ENCODE measurements around the gene ATG14.
"Not testable (repeated sequence)": the region's sequence is repeated elsewhere in the genome, so short reads cannot be mapped to it uniquely, and the experiment has no call there.

Gene ATG14, protein sequence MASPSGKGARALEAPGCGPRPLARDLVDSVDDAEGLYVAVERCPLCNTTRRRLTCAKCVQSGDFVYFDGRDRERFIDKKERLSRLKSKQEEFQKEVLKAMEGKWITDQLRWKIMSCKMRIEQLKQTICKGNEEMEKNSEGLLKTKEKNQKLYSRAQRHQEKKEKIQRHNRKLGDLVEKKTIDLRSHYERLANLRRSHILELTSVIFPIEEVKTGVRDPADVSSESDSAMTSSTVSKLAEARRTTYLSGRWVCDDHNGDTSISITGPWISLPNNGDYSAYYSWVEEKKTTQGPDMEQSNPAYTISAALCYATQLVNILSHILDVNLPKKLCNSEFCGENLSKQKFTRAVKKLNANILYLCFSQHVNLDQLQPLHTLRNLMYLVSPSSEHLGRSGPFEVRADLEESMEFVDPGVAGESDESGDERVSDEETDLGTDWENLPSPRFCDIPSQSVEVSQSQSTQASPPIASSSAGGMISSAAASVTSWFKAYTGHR

GRCh38 chr14:55411426-55412389, at the start of gene ATG14:
ATG14 (minus strand) TSS chr14:55411830; CDS start chr14:55411822, 8 bp downstream.
- DNase-seq (ENCODE audit: low spot score): peak; percentile 94

GRCh38 chr14:55458800-55459515, 47.3 kb upstream of the ATG14 start:
- no peak for DNase-seq (ENCODE audit: low spot score)

- no peak for DNase-seq (ENCODE audit: low spot score)
These were observed 45.9 kb upstream of the ATG14 start for GRCh38 chr14:55457496-55457895.

DNA sequence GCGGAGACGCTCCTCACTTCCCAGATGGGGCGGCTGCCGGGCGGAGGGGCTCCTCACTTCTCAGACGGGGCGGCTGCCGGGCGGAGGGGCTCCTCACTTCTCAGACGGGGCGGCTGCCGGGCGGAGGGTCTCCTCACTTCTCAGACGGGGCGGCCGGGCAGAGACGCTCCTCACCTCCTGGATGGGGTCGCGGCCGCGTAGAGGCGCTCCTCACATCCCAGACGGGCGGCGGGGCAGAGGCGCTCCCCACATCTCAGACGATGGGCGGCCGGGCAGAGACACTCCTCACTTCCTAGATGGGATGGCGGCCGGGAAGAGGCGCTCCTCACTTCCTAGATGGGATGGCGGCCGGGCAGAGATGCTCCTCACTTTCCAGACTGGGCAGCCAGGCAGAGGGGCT, 44.8 kb upstream of the ATG14 start:
- not testable (repeated sequence) for DNase-seq (ENCODE audit: low spot score)

GRCh38 chr14:55454264-55455002, 42.8 kb upstream of the ATG14 start:
- DNase-seq (ENCODE audit: low spot score): no peak

- no peak for DNase-seq (ENCODE audit: low spot score)
These were observed 40.3 kb upstream of the ATG14 start for GRCh38 chr14:55451950-55452349.

DNA sequence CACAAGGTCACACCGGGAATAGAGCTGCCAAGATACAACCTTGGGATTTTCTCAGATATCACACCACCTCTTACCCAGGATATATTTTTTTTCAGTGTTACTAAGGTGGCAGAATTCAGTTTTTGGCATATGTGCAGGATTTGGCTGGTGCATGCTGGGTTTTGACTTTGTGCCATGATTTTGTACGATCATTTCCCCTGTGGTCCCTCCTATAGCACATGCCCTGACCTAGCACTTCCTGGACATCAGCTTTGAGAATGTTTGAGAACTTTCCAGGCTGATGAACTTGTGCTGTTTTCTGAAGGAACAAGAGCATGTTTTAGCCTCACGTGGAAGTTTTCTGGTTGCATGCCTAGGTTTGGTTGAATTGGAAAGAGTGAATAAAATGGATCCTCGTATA, 39.8 kb upstream of the ATG14 start:
- DNase-seq (ENCODE audit: low spot score): no peak

GRCh38 chr14:55450987-55451386, 39.4 kb upstream of the ATG14 start:
- DNase-seq (ENCODE audit: low spot score): no peak

DNA sequence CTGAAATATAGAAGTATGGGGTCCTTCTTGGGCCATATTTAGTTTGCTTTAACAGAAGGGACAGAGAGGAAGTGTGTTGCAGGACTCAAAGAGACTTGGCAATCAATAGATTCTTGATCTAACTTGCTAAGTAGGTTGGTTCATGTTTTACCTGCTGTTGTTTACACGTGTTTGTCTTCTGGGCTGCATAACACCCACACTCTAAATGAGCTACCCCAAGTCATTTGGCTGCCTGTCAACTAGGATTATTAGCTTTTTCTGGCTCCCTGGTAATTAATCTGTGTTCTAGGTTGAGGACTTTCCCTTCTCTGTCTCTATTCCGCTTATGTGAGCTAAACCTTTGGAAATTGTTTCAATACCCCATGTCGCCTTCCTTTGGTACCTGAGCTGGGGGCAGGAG, 38.9 kb upstream of the ATG14 start:
- DNase-seq (ENCODE audit: low spot score): no peak

GRCh38 chr14:55450124-55450523, 38.5 kb upstream of the ATG14 start:
- no peak for DNase-seq (ENCODE audit: low spot score)

GRCh38 chr14:55449116-55449515, 37.5 kb upstream of the ATG14 start:
- DNase-seq (ENCODE audit: low spot score): no peak

DNA sequence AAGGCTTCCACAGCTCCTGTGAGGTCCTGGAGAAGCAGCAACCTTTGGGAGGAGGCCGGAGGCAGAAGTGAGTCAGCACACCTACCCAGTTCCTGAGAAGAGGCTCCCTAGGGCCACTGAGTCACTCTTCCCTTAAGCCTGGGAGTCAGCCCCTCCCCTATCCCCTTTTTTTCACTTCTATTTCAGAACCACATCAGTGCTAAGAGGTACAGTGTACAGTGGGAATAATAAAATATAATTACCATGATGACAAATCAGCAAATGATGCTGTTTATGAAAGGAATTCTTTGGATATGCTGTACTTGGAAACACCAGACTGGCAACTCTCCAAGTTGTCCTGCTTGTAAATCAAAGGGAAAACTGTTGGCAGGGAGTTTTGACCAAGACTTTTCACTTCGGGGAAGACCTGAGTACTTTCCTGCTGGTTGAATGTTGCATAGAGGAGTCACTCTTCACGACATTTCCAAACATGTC, 36.5 kb upstream of the ATG14 start:
- DNase-seq (ENCODE audit: low spot score): no peak

DNA sequence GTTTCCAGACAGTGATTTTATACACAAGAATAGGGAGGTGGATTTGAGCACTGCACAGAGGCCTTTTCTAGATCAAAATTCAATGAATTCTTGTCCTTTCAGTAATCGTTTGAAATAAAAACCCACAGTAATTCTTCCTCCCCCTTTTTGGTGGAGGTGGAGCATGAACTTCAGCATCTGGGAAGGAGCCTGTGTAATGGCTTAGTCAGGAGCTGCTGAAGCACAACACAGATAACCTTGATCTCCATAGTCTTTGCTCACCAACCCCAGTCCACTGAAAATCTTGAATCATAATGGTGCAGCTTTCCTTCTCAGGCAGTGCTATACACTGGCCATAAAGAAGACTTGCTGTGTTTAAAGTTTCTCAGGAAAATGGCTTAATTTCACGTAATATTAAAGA, 35.2 kb upstream of the ATG14 start:
- no peak for DNase-seq (ENCODE audit: low spot score)

DNA sequence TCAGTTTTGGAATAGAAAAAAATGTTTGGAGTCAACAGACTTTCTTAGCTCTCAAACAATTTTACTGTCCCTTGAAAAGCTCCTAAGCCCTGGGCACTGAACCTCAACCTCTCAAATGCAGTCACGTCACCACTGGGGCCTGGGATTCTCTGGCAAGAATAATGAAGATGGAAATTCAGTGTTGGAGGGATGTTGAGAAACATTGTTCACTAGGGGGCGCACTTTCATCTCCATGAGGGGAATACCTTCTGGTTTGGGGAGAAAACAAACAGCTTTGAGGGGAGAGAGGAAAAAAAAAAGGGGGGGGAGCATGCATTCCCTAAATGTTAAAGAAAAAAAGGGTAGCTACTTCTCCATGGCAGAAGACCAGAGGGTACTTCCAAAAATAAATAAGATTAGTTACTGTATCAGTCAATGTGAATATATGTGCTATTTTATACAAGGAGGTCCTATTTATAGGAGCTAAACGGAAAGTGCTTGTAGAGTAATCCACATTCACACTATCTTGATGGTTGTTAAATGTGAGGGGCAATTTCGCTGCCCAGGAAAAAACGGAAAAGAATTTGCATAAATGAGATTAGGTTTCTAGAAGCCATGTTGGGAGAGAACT, 34.6 kb upstream of the ATG14 start:
- no peak for DNase-seq (ENCODE audit: low spot score)

DNA sequence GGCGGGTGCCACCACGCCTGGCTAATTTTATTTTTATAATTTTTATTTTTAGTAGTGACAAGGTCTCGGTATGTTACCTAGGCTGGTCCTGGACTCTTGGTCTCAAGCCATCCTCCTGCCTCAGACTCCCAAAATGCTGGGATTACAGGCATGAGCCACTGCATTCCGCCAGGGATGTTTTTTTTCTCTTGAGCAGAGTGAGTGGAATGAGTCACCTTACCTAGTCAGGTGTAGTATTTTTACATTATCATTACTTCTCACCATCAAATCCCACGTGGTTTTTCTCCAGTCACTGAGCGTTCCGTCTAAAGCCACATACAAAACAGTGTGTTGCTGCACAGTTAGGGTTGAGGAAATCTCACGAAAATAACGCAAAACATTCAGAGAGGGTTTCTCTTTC, 29.7 kb upstream of the ATG14 start:
- no peak for DNase-seq (ENCODE audit: low spot score)

DNA sequence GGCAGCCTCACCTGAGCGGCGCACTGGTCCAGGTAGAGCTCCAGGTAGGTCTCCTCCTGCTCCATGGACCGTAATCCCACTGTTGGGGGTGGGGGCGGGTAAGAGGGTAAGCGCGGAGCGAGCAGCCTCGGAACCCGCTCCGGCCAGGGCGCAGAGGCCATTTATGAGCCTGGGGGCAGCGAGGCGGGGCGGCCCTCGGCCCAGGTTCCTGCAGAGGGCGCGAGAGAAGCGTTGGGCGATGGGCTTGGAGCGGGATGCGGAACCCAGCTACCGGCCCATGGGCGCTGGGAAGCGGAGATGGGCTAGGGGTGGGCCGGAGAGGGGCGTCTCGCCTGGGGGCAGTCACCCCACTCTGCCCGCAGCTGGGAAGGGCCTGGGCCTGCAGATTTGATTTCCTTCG, 28.8 kb upstream of the ATG14 start, which contains the start of gene TBPL2:
TSS of gene TBPL2 (minus strand) at position 232 of the 400 bp plus-strand sequence. CDS start at position 65, 167 bp downstream.
- no peak for DNase-seq (ENCODE audit: low spot score)

DNA sequence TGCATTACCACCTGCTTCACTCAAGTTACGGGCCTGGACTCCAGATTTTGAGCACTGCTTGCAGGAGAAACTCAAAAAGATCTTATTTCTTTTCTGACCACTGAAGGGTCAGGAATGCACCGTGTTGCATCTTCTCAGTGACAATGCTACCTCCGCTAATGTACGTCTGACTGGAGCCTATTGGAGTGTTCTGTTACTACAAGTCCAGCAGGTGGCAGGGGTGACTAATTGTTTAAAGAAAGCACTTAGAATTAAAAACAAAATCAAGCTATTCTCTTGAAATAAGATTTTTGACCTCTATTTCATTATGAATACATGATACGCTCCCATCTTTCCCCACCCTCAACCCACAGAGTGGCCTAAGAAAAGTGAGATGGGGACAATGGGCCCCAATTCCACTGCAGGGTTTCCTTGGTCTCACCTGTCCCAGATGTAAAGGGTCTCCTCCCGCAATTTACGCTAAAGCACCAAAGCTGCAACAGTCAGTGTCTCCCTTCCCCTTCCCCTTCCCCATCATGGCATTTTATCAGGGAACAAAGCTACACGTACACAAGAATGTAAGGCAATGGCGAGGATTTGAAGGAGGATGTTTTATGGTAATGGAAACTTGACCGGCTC, 26.5 kb upstream of the ATG14 start:
- DNase-seq (ENCODE audit: low spot score): no peak

GRCh38 chr14:55436931-55437330, 25.3 kb upstream of the ATG14 start:
- no peak for DNase-seq (ENCODE audit: low spot score)

- DNase-seq (ENCODE audit: low spot score): no peak
These were observed 24.9 kb upstream of the ATG14 start for GRCh38 chr14:55436519-55436918.

- DNase-seq (ENCODE audit: low spot score): no peak
These were observed 23.2 kb upstream of the ATG14 start for GRCh38 chr14:55434805-55435174.

Measured in left forelimb (tissue), 1 donor.